HepG2 (cell line): ENCODE results near the gene RTEL1. TPM values are rescaled to one million over a fixed set of nuclear protein-coding genes. Genes with fewer than 3 reads are reported as not detected.

Experiments
- ATAD3A ChIP-seq: sonication (generic); formaldehyde crosslinking; IDR thresholded peaks from 2 replicates; pipeline ENCODE4 v1.4.0; 2020; ENCODE audit warnings: missing genetic modification reagents
- CENPT ChIP-seq: sonication (generic); formaldehyde crosslinking; IDR thresholded peaks from 2 replicates; pipeline ENCODE4 v1.8.0; 2022; ENCODE audit warnings: low read depth, mild to moderate bottlenecking, moderate library complexity, missing genetic modification reagents
- ERF ChIP-seq: IDR thresholded peaks from 2 replicates; pipeline ENCODE4 v1.6.1; 2018; ENCODE audit warnings: missing biosample characterization, missing genetic modification reagents
- FOXJ3 ChIP-seq: sonication (generic); formaldehyde crosslinking; IDR thresholded peaks from 2 replicates; pipeline ENCODE4 v1.4.0; 2020; ENCODE audit warnings: missing genetic modification reagents, mild to moderate bottlenecking, borderline replicate concordance
- MYNN ChIP-seq: sonication (generic); formaldehyde crosslinking; IDR thresholded peaks from 2 replicates; pipeline ENCODE4 v1.4.0; 2020; ENCODE audit warnings: mild to moderate bottlenecking, low read depth, missing genetic modification reagents
- NCOR1 ChIP-seq: fragments of 200-600 bp; sonication (generic); IDR thresholded peaks from 2 replicates; pipeline ENCODE4 v1.7.0; 2017; ENCODE audit warnings: antibody characterized with exemption, low read length, borderline replicate concordance
- SPEN ChIP-seq: sonication (generic); formaldehyde crosslinking; IDR thresholded peaks from 2 replicates; pipeline ENCODE4 v1.5.1; 2020; ENCODE audit warnings: low read depth, mild to moderate bottlenecking, missing genetic modification reagents
- TEAD2 ChIP-seq: sonication (generic); formaldehyde crosslinking; IDR thresholded peaks from 2 replicates; pipeline ENCODE4 v1.9.0; 2021; ENCODE audit warnings: missing genetic modification reagents
- ZNF232 ChIP-seq: sonication (generic); formaldehyde crosslinking; IDR thresholded peaks from 2 replicates; pipeline ENCODE4 v1.4.0; 2020; ENCODE audit warnings: missing genetic modification reagents, borderline replicate concordance
- ZNF407 ChIP-seq: sonication (generic); formaldehyde crosslinking; IDR thresholded peaks from one replicate; pipeline ENCODE4 v1.5.1; 2020; ENCODE audit warnings: mild to moderate bottlenecking, missing genetic modification reagents; ENCODE audit errors: not compliant biosample characterization
- ZNF451 ChIP-seq: sonication (generic); formaldehyde crosslinking; IDR thresholded peaks from 2 replicates; pipeline ENCODE4 v1.5.0; 2020; ENCODE audit warnings: mild to moderate bottlenecking, missing genetic modification reagents
- ZNF672 ChIP-seq: sonication (generic); formaldehyde crosslinking; IDR thresholded peaks from 2 replicates; pipeline ENCODE4 v1.8.1; 2022; ENCODE audit warnings: missing genetic modification reagents
- ZNF841 ChIP-seq: sonication (generic); formaldehyde crosslinking; IDR thresholded peaks from 2 replicates; pipeline ENCODE4 v1.8.1; 2023; ENCODE audit warnings: missing genetic modification reagents, borderline replicate concordance
- polyA plus RNA-seq, 8 experiments: library from polyadenylated mRNA; depleted of rRNA in 3 of 8; stranded (reverse) in 7 of 8; unstranded in 1 of 8; fragments of >200 nt; fragmentation: Illumina TruSeq in 4 of 8; extraction: Trizol in 4 of 8; gene quantifications; 2 replicates each; pipeline versions ENCODE4 v1.2.1 to v1.2.3, GENCODE V29; 2011 to 2016; ENCODE audit warnings: low read depth in 4 of 8, missing spikeins in 1 of 8, mixed read lengths in 1 of 8; ENCODE audit not compliant: insufficient read depth in 1 of 8
- total RNA-seq, 5 experiments: library from RNA; depleted of rRNA; stranded (reverse); fragments of >200 nt; fragmentation: Illumina TruSeq; extraction: Trizol; gene quantifications; 2 replicates each; pipeline ENCODE4 v1.2.3, GENCODE V29; 2016; ENCODE audit warnings: low read depth in 1 of 5

Gene RTEL1
- total and polyA plus RNA-seq, 2 of the 13 experiments (the other 11 are each of a cell fraction or from before 2014, with no cell fraction given), result 21.8 to 36.4 TPM

GRCh38 chr20:63657937-63658748, at the start of gene RTEL1 (continued):
- TF ChIP-seq ZNF407 (peak; percentile 4), TEAD2 (CRISPR knock-in tag) (peak; percentile 85), ZNF841 (CRISPR knock-in tag) (no peak), ZNF232 (CRISPR knock-in tag) (peak; percentile 97), ZNF672 (no peak), ATAD3A (CRISPR knock-in tag) (0 out of 2 replicates have a peak, but pooled peaks have one; percentile 63), FOXJ3 (CRISPR knock-in tag) (peak; percentile 96), ERF (peak; percentile 91), ZNF451 (CRISPR knock-in tag) (peak; percentile 96), CENPT (peak; percentile 95), SPEN (CRISPR knock-in tag) (peak; percentile 99), MYNN (CRISPR knock-in tag) (peak; percentile 92; the same call in 1 of the 2 replicates), NCOR1 (peak; percentile 72; the same call in 1 of the 2 replicates)
